OCI-LY1 (cell line): ENCODE results near the gene NWD2.

Source experiments
- EZH2 ChIP-seq: fragments of 200-600 bp; sonication (generic), shearing (Covaris generic); IDR thresholded peaks from 2 replicates; pipeline ENCODE4 v1.8.0; 2017; ENCODE audit warnings: borderline replicate concordance, mixed run types, mild to moderate bottlenecking, antibody characterized with exemption, low read length, moderate library complexity, mixed read lengths
- TF ChIP-seq, protein P1 (sequence below): fragments of 200-600 bp; sonication (generic), shearing (Covaris generic); IDR thresholded peaks from 2 replicates; pipeline ENCODE4 v1.5.1; 2017; ENCODE audit warnings: mild to moderate bottlenecking, antibody characterized with exemption, low read length, moderate library complexity, mixed read lengths

- TF ChIP-seq, protein P1, sequence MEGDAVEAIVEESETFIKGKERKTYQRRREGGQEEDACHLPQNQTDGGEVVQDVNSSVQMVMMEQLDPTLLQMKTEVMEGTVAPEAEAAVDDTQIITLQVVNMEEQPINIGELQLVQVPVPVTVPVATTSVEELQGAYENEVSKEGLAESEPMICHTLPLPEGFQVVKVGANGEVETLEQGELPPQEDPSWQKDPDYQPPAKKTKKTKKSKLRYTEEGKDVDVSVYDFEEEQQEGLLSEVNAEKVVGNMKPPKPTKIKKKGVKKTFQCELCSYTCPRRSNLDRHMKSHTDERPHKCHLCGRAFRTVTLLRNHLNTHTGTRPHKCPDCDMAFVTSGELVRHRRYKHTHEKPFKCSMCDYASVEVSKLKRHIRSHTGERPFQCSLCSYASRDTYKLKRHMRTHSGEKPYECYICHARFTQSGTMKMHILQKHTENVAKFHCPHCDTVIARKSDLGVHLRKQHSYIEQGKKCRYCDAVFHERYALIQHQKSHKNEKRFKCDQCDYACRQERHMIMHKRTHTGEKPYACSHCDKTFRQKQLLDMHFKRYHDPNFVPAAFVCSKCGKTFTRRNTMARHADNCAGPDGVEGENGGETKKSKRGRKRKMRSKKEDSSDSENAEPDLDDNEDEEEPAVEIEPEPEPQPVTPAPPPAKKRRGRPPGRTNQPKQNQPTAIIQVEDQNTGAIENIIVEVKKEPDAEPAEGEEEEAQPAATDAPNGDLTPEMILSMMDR, result no peak
- no peak for TF ChIP-seq EZH2
Observed at GRCh38 chr4:37475087-37475486, 230.5 kb downstream of the NWD2 start.
